ENCODE data around the gene COL7A1. TPM values are rescaled to one million over a fixed set of nuclear protein-coding genes. Genes with fewer than 3 reads are reported as not detected.

The COL7A1 gene
- total and polyA plus RNA-seq, 2 donors (not counting 1 experiment from before 2014, with no cell fraction given), result 0.75 to 2.1 TPM

DNA sequence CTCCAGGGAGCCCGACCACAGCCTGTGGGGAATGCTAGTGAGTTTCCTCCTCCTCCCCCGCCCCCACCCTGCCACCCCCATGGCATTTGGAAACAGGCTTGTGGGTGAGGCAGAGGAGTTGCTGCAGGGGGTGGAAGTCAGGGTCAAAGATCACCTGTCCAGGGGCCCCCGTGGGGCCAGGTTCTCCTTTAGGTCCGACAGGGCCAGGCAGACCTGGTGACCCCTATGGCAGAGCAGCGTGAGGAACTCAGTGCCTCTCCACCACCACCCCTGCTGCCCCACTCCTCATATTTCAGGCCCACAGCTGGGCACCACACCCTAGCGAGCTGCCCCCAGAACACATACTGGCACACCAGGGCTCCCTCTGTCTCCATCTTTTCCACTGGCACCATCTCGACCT is 22.6 kb downstream of the COL7A1 start:
- no peak overlapping the region for H3K4me3 Mint-ChIP-seq
- no peak overlapping the region for H3K27ac ChIP-seq (ENCODE audit: low read length in 2 of 2)
- H3K27me3 ChIP-seq (replicated peaks in 1 of 4; ENCODE audit: control extremely low read depth in 1 of 4, control insufficient read depth in 3 of 4, insufficient read depth in 4 of 4, low read length in 3 of 4), result no peaks in the 10 kb centered on the region
- no peak overlapping the region for H2AFZ ChIP-seq (ENCODE audit: insufficient read depth, low read depth, low read length, poor library complexity, severe bottlenecking)
- 91% methylated on average over 5 of the region's 7 CpGs for WGBS (ENCODE audit: insufficient coverage)
- ATAC-seq (ENCODE audit: low read depth) (no peak), DNase-seq (no peak)
- POLR2A ChIA-PET, result no interaction called here
- no peaks in the 10 kb centered on the region for H4K20me1 ChIP-seq (ENCODE audit: control insufficient read depth, insufficient read depth, low read length, poor library complexity, severe bottlenecking)
- TF ChIP-seq, protein P1, sequence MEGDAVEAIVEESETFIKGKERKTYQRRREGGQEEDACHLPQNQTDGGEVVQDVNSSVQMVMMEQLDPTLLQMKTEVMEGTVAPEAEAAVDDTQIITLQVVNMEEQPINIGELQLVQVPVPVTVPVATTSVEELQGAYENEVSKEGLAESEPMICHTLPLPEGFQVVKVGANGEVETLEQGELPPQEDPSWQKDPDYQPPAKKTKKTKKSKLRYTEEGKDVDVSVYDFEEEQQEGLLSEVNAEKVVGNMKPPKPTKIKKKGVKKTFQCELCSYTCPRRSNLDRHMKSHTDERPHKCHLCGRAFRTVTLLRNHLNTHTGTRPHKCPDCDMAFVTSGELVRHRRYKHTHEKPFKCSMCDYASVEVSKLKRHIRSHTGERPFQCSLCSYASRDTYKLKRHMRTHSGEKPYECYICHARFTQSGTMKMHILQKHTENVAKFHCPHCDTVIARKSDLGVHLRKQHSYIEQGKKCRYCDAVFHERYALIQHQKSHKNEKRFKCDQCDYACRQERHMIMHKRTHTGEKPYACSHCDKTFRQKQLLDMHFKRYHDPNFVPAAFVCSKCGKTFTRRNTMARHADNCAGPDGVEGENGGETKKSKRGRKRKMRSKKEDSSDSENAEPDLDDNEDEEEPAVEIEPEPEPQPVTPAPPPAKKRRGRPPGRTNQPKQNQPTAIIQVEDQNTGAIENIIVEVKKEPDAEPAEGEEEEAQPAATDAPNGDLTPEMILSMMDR (IDR thresholded peaks at IDR 0.05), result no peak
- TF ChIP-seq EZH2 (IDR thresholded peaks at IDR 0.05; ENCODE audit: borderline replicate concordance, insufficient read depth, low read depth, low read length, poor library complexity, severe bottlenecking), result no peak
- no peak overlapping the region for H3K27ac Mint-ChIP-seq
- no peak overlapping the region for H3K4me3 ChIP-seq (ENCODE audit: control extremely low read depth in 1 of 5, extremely low read depth in 1 of 5, insufficient read depth in 1 of 5, low read depth in 2 of 5, low read length in 4 of 5)
- CTCF ChIA-PET, result no interaction called here
- no peaks in the 10 kb centered on the region for H3K4me1 Mint-ChIP-seq
- H3K4me1 ChIP-seq (ENCODE audit: control insufficient read depth in 2 of 2, insufficient read depth in 2 of 2, low read length in 2 of 2), result no peaks in the 10 kb centered on the region
- H3K9me3 ChIP-seq (ENCODE audit: control extremely low read depth in 1 of 3, control insufficient read depth in 2 of 3, insufficient read depth in 1 of 3, low read length in 2 of 3), result no peaks in the 10 kb centered on the region
- H3K27me3 Mint-ChIP-seq, result no peaks in the 10 kb centered on the region
- no peaks in the 10 kb centered on the region for H3K9me3 Mint-ChIP-seq (ENCODE audit: insufficient read depth)
- no peak overlapping the region for H3K9ac ChIP-seq (ENCODE audit: low read length)
- H3K4me2 ChIP-seq (replicated peaks; ENCODE audit: low read depth, low read length, poor library complexity, severe bottlenecking), result no peak overlapping the region
- intact Hi-C loops (cut with micrococcal nuclease), result no loop called here
- H3K36me3 ChIP-seq (replicated peaks in 1 of 2; ENCODE audit: control extremely low read depth in 1 of 2, control insufficient read depth in 1 of 2, extremely low read depth in 1 of 2, insufficient read depth in 2 of 2, low read length in 1 of 2), result no peaks in the 10 kb centered on the region
- H3K79me2 ChIP-seq (ENCODE audit: control insufficient read depth, insufficient read depth, low read length), result no peaks in the 10 kb centered on the region

DNA sequence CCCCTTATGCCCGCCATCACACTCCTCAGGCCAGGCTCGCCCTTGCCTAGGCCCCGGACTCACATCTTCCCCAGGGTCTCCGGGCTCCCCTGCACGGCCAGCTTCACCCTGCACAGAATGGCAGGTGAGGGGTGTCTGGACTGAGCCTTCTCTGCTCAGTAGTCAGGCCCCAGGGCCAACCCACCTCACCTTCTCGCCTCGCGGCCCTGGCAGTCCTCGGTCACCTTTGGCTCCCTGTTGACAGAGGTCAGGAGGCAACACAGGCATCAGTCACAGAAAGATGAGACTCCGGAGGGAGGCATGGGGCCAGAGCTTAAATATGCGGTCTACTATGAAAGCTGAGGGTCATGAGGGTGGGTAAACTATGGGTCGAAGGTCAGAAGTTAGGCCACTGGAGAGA is 23.2 kb downstream of the COL7A1 start:
- intact Hi-C loops (cut with micrococcal nuclease), result no loop called here
- H3K27me3 Mint-ChIP-seq, result no peaks in the 10 kb centered on the region
- ChIA-PET POLR2A (no interaction called here), CTCF (no interaction called here)
- H3K4me3 Mint-ChIP-seq, result no peak overlapping the region
- 91% methylated on average over 12 of the region's 12 CpGs for WGBS (ENCODE audit: insufficient coverage)
- H3K4me1 ChIP-seq (ENCODE audit: control insufficient read depth in 2 of 2, insufficient read depth in 2 of 2, low read length in 2 of 2), result no peaks in the 10 kb centered on the region
- H3K79me2 ChIP-seq (ENCODE audit: control insufficient read depth, insufficient read depth, low read length), result no peaks in the 10 kb centered on the region
- no peaks in the 10 kb centered on the region for H3K27me3 ChIP-seq (replicated peaks in 1 of 4; ENCODE audit: control extremely low read depth in 1 of 4, control insufficient read depth in 3 of 4, insufficient read depth in 4 of 4, low read length in 3 of 4)
- no peaks in the 10 kb centered on the region for H3K36me3 ChIP-seq (replicated peaks in 1 of 2; ENCODE audit: control extremely low read depth in 1 of 2, control insufficient read depth in 1 of 2, extremely low read depth in 1 of 2, insufficient read depth in 2 of 2, low read length in 1 of 2)
- ATAC-seq (ENCODE audit: low read depth) (no peak), DNase-seq (no peak)
- no peak overlapping the region for H3K4me3 ChIP-seq (ENCODE audit: control extremely low read depth in 1 of 5, extremely low read depth in 1 of 5, insufficient read depth in 1 of 5, low read depth in 2 of 5, low read length in 4 of 5)
- H3K9me3 Mint-ChIP-seq (ENCODE audit: insufficient read depth), result no peaks in the 10 kb centered on the region
- no peaks in the 10 kb centered on the region for H3K4me1 Mint-ChIP-seq
- TF ChIP-seq, protein P1 (IDR thresholded peaks at IDR 0.05), result no peak
- H4K20me1 ChIP-seq (ENCODE audit: control insufficient read depth, insufficient read depth, low read length, poor library complexity, severe bottlenecking), result no peaks in the 10 kb centered on the region
- no peak overlapping the region for H3K9ac ChIP-seq (ENCODE audit: low read length)
- H3K9me3 ChIP-seq (ENCODE audit: control extremely low read depth in 1 of 3, control insufficient read depth in 2 of 3, insufficient read depth in 1 of 3, low read length in 2 of 3), result no peaks in the 10 kb centered on the region
- no peak overlapping the region for H3K27ac ChIP-seq (ENCODE audit: low read length in 2 of 2)
- no peak overlapping the region for H3K4me2 ChIP-seq (replicated peaks; ENCODE audit: low read depth, low read length, poor library complexity, severe bottlenecking)
- no peak overlapping the region for H3K27ac Mint-ChIP-seq
- H2AFZ ChIP-seq (ENCODE audit: insufficient read depth, low read depth, low read length, poor library complexity, severe bottlenecking), result no peak overlapping the region

All from B cell (primary cell).